Brain microvascular endothelial cell (primary cell): Measurements from ENCODE around the gene PRSS38.

Source experiments
- DNase-seq: peaks from one replicate; pipeline ENCODE4 v3.0.0-alpha.2; 2020
- H3K27ac ChIP-seq: fragments of 250-450 bp; sonication (Bioruptor Pico); 2 replicates; pipeline ENCODE4 v1.5.1; 2020; ENCODE audit warnings: mild to moderate bottlenecking, moderate library complexity
- H3K27me3 ChIP-seq: fragments of 250-450 bp; sonication (Bioruptor Pico); replicated peaks from 2 replicates; pipeline ENCODE4 v1.5.1; 2020; ENCODE audit warnings: mild to moderate bottlenecking
- H3K36me3 ChIP-seq: fragments of 250-450 bp; sonication (Bioruptor Pico); replicated peaks from 2 replicates; pipeline ENCODE4 v1.5.1; 2020; ENCODE audit warnings: mild to moderate bottlenecking
- H3K4me3 ChIP-seq: 2 replicates; pipeline ENCODE4 v1.5.1; 2011; ENCODE audit warnings: low read depth, mild to moderate bottlenecking, control low read depth, low read length, moderate library complexity
- CTCF ChIP-seq: IDR thresholded peaks from 2 replicates; pipeline ENCODE4 v1.5.1; 2011; ENCODE audit warnings: low read depth, mild to moderate bottlenecking, moderate library complexity, low read length, control low read depth, inconsistent platforms; ENCODE audit errors: missing control alignments
- in situ Hi-C: cut with HindIII; loops from 2 replicates; pipeline ENCODE4 v1.10.0; 2017; ENCODE audit warnings: low sequenced_read_pairs, low pct_ligation_motif_present

Gene PRSS38

GRCh38 chr1:227790034-227790400, 25.5 kb upstream of the PRSS38 start:
- Histone ChIP-seq H3K36me3 (no peaks in the 10 kb centered on the region), H3K27ac (no peak overlapping the region), H3K27me3 (peaks cover 9% of the 10 kb centered on the region), H3K4me3 (no peak overlapping the region)
- in situ Hi-C loops = no loop called here
- no peak for DNase-seq
- no peak for TF ChIP-seq CTCF

GRCh38 chr1:227790868-227791267, 24.6 kb upstream of the PRSS38 start:
- Histone ChIP-seq H3K27ac (no peak overlapping the region), H3K36me3 (no peaks in the 10 kb centered on the region), H3K4me3 (no peak overlapping the region), H3K27me3 (peaks cover 9% of the 10 kb centered on the region)
- in situ Hi-C loops = no loop called here
- no peak for TF ChIP-seq CTCF
- DNase-seq = no peak

GRCh38 chr1:227791425-227792143, 23.9 kb upstream of the PRSS38 start:
- DNase-seq = no peak
- H3K27me3 ChIP-seq = peaks cover 9% of the 10 kb centered on the region
- H3K27ac ChIP-seq = no peak overlapping the region
- in situ Hi-C loops = no loop called here
- H3K4me3 ChIP-seq = no peak overlapping the region
- TF ChIP-seq CTCF = no peak
- no peaks in the 10 kb centered on the region for H3K36me3 ChIP-seq

GRCh38 chr1:227792216-227793078, 23.0 kb upstream of the PRSS38 start:
- in situ Hi-C loops = no loop called here
- H3K4me3 ChIP-seq = no peak overlapping the region
- peaks cover under 1% of the 10 kb centered on the region for H3K27me3 ChIP-seq
- no peaks in the 10 kb centered on the region for H3K36me3 ChIP-seq
- no peak overlapping the region for H3K27ac ChIP-seq
- TF ChIP-seq CTCF = peak; percentile 33
- no peak for DNase-seq

- no peak for TF ChIP-seq CTCF
- H3K27ac ChIP-seq = no peak overlapping the region
- H3K4me3 ChIP-seq = no peak overlapping the region
These were observed 22.2 kb upstream of the PRSS38 start for GRCh38 chr1:227793079-227793947.

More at GRCh38 chr1:227793079-227793947, 22.2 kb upstream of the PRSS38 start:
- H3K27me3 ChIP-seq = peaks cover 3% of the 10 kb centered on the region
- no peak for DNase-seq
- in situ Hi-C loops = no loop called here
- no peaks in the 10 kb centered on the region for H3K36me3 ChIP-seq
